DOHH2 (cell line): ENCODE measurements around the gene THAP12.

Experiments used
- H3F3A ChIP-seq: fragments of 200-600 bp; sonication (generic), shearing (Covaris generic); 2 replicates; pipeline ENCODE4 v1.6.0; 2016; ENCODE audit warnings: antibody characterized with exemption, mild to moderate bottlenecking; ENCODE audit not compliant: control insufficient read depth, insufficient read depth
- H3K27ac ChIP-seq: fragments of 200-600 bp; sonication (generic); 2 replicates; pipeline ENCODE4 v1.5.1; 2014; ENCODE audit warnings: low read depth, mild to moderate bottlenecking, low read length, moderate library complexity
- H3K27me3 ChIP-seq: fragments of 200-600 bp; sonication (generic); 2 replicates; pipeline ENCODE4 v1.6.1; 2014; ENCODE audit warnings: mild to moderate bottlenecking, low read length, mixed read lengths; ENCODE audit not compliant: control insufficient read depth
- H3K36me3 ChIP-seq: fragments of 200-600 bp; sonication (generic); 2 replicates; pipeline ENCODE4 v1.6.1; 2014; ENCODE audit warnings: mild to moderate bottlenecking, low read length, moderate library complexity, mixed read lengths; ENCODE audit not compliant: control insufficient read depth
- H3K4me1 ChIP-seq: fragments of 200-600 bp; sonication (generic); 2 replicates; pipeline ENCODE4 v1.6.1; 2014; ENCODE audit warnings: mild to moderate bottlenecking, low read length, mixed read lengths; ENCODE audit not compliant: control insufficient read depth
- H3K4me2 ChIP-seq: fragments of 200-600 bp; sonication (generic); 2 replicates; pipeline ENCODE4 v1.6.0; 2014; ENCODE audit warnings: mild to moderate bottlenecking, low read length, moderate library complexity
- H3K4me3 ChIP-seq: fragments of 200-600 bp; sonication (generic); 2 replicates; pipeline ENCODE4 v1.5.1; 2014; ENCODE audit warnings: mild to moderate bottlenecking, low read length, mixed read lengths
- H3K79me2 ChIP-seq: fragments of 200-600 bp; sonication (generic); 2 replicates; pipeline ENCODE4 v1.6.1; 2014; ENCODE audit warnings: mild to moderate bottlenecking, low read length, mixed read lengths; ENCODE audit not compliant: control insufficient read depth
- H3K9me2 ChIP-seq: fragments of 200-600 bp; sonication (generic); replicated peaks from 2 replicates; pipeline ENCODE4 v1.6.1; 2014; ENCODE audit warnings: mild to moderate bottlenecking, low read length, mixed read lengths; ENCODE audit not compliant: control insufficient read depth
- H3K9me3 ChIP-seq: fragments of 200-600 bp; sonication (generic); 2 replicates; pipeline ENCODE4 v1.6.1; 2014; ENCODE audit warnings: antibody characterized with exemption, low read length, mixed read lengths; ENCODE audit not compliant: control insufficient read depth, insufficient read depth
- H4K20me1 ChIP-seq: fragments of 200-600 bp; sonication (generic); 2 replicates; pipeline ENCODE4 v1.6.0; 2014; ENCODE audit warnings: low read depth, mild to moderate bottlenecking, antibody characterized with exemption, low read length, moderate library complexity; ENCODE audit not compliant: control insufficient read depth, insufficient read depth
- CTCF ChIP-seq: fragments of 200-600 bp; sonication (generic); IDR thresholded peaks from one replicate; pipeline ENCODE4 v1.5.1; 2014; ENCODE audit warnings: antibody characterized with exemption, mild to moderate bottlenecking, low read depth, low read length; ENCODE audit not compliant: poor library complexity, severe bottlenecking
- EZH2phosphoT487 ChIP-seq: fragments of 200-600 bp; sonication (generic); IDR thresholded peaks from 2 replicates; pipeline ENCODE4 v1.6.1; 2017; ENCODE audit warnings: borderline replicate concordance, mild to moderate bottlenecking, antibody characterized with exemption, low read length, moderate library complexity, mixed read lengths

THAP12 gene

GRCh38 chr11:76355172-76355571, 25.8 kb downstream of the THAP12 start:
- no peak overlapping the region for H3K27ac ChIP-seq
- H3K9me3 ChIP-seq, result peaks cover 9% of the 10 kb centered on the region; the same call in 1 of the 2 replicates
- H3K4me3 ChIP-seq, result no peak overlapping the region
- no peaks in the 10 kb centered on the region for H3K9me2 ChIP-seq
- TF ChIP-seq EZH2phosphoT487 (no peak), CTCF (no peak)
- H3F3A ChIP-seq, result no peaks in the 10 kb centered on the region
- H4K20me1 ChIP-seq, result no peaks in the 10 kb centered on the region
- peaks cover 72% of the 10 kb centered on the region for H3K36me3 ChIP-seq
- H3K27me3 ChIP-seq, result no peaks in the 10 kb centered on the region
- no peak overlapping the region for H3K4me2 ChIP-seq
- H3K79me2 ChIP-seq, result peaks cover 7% of the 10 kb centered on the region; the same call in 1 of the 2 replicates
- H3K4me1 ChIP-seq, result no peaks in the 10 kb centered on the region

- Histone ChIP-seq H3K4me2 (no peak overlapping the region), H3F3A (no peaks in the 10 kb centered on the region), H3K36me3 (peaks cover 23% of the 10 kb centered on the region), H3K9me3 (no peaks in the 10 kb centered on the region), H3K4me1 (no peaks in the 10 kb centered on the region), H3K4me3 (no peak overlapping the region), H3K79me2 (no peaks in the 10 kb centered on the region), H4K20me1 (no peaks in the 10 kb centered on the region), H3K27me3 (no peaks in the 10 kb centered on the region), H3K27ac (no peak overlapping the region), H3K9me2 (no peaks in the 10 kb centered on the region)
- TF ChIP-seq CTCF (no peak), EZH2phosphoT487 (no peak)
These were observed 32.6 kb downstream of the THAP12 start for GRCh38 chr11:76348348-76348747.

- Histone ChIP-seq H3K9me3 (no peaks in the 10 kb centered on the region), H3K4me1 (no peaks in the 10 kb centered on the region), H3K27me3 (no peaks in the 10 kb centered on the region), H3K9me2 (no peaks in the 10 kb centered on the region), H3F3A (no peaks in the 10 kb centered on the region), H3K79me2 (no peaks in the 10 kb centered on the region), H4K20me1 (no peaks in the 10 kb centered on the region), H3K36me3 (peaks cover 15% of the 10 kb centered on the region), H3K4me3 (no peak overlapping the region), H3K27ac (no peak overlapping the region), H3K4me2 (no peak overlapping the region)
- TF ChIP-seq EZH2phosphoT487 (no peak), CTCF (no peak)
These were observed 33.5 kb downstream of the THAP12 start for GRCh38 chr11:76347466-76347865.
